ENCODE data around the gene WDR5. TPM values are rescaled to one million over a fixed set of nuclear protein-coding genes. Genes with fewer than 3 reads are reported as not detected.

Gene WDR5
- total and polyA plus RNA-seq, 12 donors: 14.0 to 22.5 (median 17.8) TPM

DNA sequence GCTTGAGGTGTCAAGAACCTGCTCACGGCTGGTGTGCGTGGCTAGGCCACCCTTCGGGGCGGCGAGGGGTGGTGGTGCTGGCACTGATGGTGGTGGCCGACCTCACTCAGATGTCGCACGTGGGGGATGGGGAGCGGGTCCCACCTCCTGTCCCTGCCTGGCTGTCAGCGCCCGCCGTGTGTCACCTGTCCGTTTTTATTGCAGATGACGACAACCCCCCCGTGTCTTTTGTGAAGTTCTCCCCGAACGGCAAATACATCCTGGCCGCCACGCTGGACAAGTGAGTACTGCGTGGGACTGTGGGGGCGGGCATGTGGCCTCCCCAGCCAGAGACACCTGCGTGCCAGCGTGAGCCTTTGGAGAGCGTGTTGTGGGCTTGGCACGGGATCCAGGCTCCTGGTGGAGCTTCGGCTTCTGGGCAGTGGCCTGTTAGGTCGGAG lies 18.4 kb downstream of the WDR5 start:
- H3K27ac ChIP-seq: no peak overlapping the region
- no peak for DNase-seq
- H3K4me1 ChIP-seq: no peaks in the 10 kb centered on the region
- H3K4me3 ChIP-seq: no peak overlapping the region
- TF ChIP-seq, protein P1, sequence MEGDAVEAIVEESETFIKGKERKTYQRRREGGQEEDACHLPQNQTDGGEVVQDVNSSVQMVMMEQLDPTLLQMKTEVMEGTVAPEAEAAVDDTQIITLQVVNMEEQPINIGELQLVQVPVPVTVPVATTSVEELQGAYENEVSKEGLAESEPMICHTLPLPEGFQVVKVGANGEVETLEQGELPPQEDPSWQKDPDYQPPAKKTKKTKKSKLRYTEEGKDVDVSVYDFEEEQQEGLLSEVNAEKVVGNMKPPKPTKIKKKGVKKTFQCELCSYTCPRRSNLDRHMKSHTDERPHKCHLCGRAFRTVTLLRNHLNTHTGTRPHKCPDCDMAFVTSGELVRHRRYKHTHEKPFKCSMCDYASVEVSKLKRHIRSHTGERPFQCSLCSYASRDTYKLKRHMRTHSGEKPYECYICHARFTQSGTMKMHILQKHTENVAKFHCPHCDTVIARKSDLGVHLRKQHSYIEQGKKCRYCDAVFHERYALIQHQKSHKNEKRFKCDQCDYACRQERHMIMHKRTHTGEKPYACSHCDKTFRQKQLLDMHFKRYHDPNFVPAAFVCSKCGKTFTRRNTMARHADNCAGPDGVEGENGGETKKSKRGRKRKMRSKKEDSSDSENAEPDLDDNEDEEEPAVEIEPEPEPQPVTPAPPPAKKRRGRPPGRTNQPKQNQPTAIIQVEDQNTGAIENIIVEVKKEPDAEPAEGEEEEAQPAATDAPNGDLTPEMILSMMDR (IDR thresholded peaks at IDR 0.05): no peak
- intact Hi-C loops (cut with DNase I): loop anchor here in 1 of 10 donors (10.0 kb wide), 1 partner anchor 591 kb away; no protein-coding TSS in a partner anchor
- no peaks in the 10 kb centered on the region for H3K27me3 ChIP-seq
- ATAC-seq: no peak
- H3K9me3 ChIP-seq: no peaks in the 10 kb centered on the region
- peaks cover 0 to 100% (median 56%) of the 10 kb centered on the region in 9 donors for H3K36me3 ChIP-seq
- 95% methylated on average over 27 of the region's 27 CpGs for WGBS, 2 donors

- H3K36me3 ChIP-seq: peaks cover 0 to 98% (median 44%) of the 10 kb centered on the region in 9 donors
- TF ChIP-seq, protein P1 (IDR thresholded peaks at IDR 0.05): no peak
- no peaks in the 10 kb centered on the region for H3K4me1 ChIP-seq
- no peaks in the 10 kb centered on the region for H3K27me3 ChIP-seq
- intact Hi-C loops (cut with DNase I): loop anchor here in 1 of 10 donors (10.0 kb wide), 1 partner anchor 589 kb away; no protein-coding TSS in a partner anchor
- H3K4me3 ChIP-seq: no peak overlapping the region
- WGBS, 2 donors: 96 to 98% methylated on average over 20 of the region's 20 CpGs
- ATAC-seq (no peak), DNase-seq (no peak)
- H3K9me3 ChIP-seq: no peaks in the 10 kb centered on the region
- no peak overlapping the region for H3K27ac ChIP-seq
Observed at GRCh38 chr9:134155812-134156377, 20.0 kb downstream of the WDR5 start.

- Histone ChIP-seq H3K4me3 (no peak overlapping the region), H3K36me3 (peaks cover 0 to 89% (median 43%) of the 10 kb centered on the region in 9 donors), H3K4me1 (no peaks in the 10 kb centered on the region), H3K27me3 (no peaks in the 10 kb centered on the region), H3K27ac (no peak overlapping the region), H3K9me3 (no peaks in the 10 kb centered on the region)
- no peak for ATAC-seq
- intact Hi-C loops (cut with DNase I): loop anchor here in 1 of 10 donors (10.0 kb wide), 1 partner anchor 588 kb away; no protein-coding TSS in a partner anchor
- 93 to 95% methylated on average over 33 of the region's 33 CpGs for WGBS, 2 donors
- TF ChIP-seq, protein P1 (IDR thresholded peaks at IDR 0.05): no peak
- DNase-seq: no peak
Observed at GRCh38 chr9:134156564-134157377, 20.9 kb downstream of the WDR5 start.

GRCh38 chr9:134157378-134157885 lies 21.6 kb downstream of the WDR5 start:
- H3K9me3 ChIP-seq: no peaks in the 10 kb centered on the region
- intact Hi-C loops (cut with DNase I): loop anchor here in 1 of 10 donors (10.0 kb wide), 1 partner anchor 587 kb away; no protein-coding TSS in a partner anchor
- peaks cover 0 to 83% (median 40%) of the 10 kb centered on the region in 9 donors for H3K36me3 ChIP-seq
- whole genome bisulfite sequencing, 2 donors: 96 to 97% methylated on average over 23 of the region's 23 CpGs
- H3K27ac ChIP-seq: no peak overlapping the region
- DNase-seq (no peak), ATAC-seq (no peak)
- no peak overlapping the region for H3K4me3 ChIP-seq
- H3K27me3 ChIP-seq: no peaks in the 10 kb centered on the region
- TF ChIP-seq, protein P1 (IDR thresholded peaks at IDR 0.05): no peak
- peaks cover 0 to under 1% (median 0%) of the 10 kb centered on the region in 9 donors for H3K4me1 ChIP-seq

All from heart right ventricle (tissue), 16 donors.